Loucy (cell line): ENCODE measurements around the gene FITM1.

Experiments
- EZH2phosphoT487 ChIP-seq: fragments of 200-600 bp; IDR thresholded peaks from 2 replicates; pipeline ENCODE4 v1.6.1; 2018; ENCODE audit warnings: antibody characterized with exemption, mild to moderate bottlenecking, moderate library complexity, borderline replicate concordance
- TF ChIP-seq, protein P1 (sequence below): fragments of 200-600 bp; sonication (generic); conservative IDR thresholded peaks from 2 replicates; pipeline ENCODE4 v1.5.1; 2014; ENCODE audit warnings: mild to moderate bottlenecking, antibody characterized with exemption, low read length

DNA sequence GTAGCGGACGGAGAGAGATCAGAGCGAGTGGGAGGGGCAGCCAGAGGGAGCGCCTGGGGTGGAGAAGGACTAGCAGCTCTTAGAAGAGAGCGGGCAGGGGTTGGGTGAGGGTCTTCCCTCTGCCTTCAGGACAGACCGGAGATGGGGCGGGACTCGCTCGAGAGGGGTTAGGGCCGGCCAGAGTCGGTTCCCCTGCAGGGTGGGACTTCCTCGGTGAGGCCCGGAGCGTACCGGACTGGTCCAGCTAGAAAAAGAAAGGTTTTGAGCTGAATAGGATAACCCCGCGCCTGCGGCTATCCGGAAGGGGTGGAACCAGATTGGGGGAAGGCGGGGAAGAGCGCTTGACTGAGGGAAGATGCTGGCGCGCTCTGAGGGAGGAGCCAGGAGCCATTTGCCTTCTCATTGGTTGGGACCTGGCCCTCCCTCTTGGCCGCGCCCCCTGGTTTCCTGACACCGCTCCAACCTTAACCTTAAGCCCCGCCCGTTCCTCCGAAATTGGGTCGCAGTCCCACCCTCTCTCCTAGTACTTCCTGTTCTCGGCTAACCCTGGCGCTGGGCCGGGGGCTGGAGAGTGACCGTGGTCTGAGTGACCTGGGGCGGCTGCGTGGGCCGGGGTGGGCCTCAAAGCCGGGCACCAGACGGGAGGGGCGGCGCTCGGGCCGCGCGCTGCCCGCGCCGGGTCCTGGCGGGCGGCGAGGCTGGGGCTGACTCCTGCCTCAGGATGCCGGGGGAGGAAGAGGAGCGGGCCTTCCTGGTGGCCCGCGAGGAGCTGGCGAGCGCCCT is 16.7 kb downstream of the FITM1 start, which contains the start of gene RNF31:
- TF ChIP-seq, protein P1, sequence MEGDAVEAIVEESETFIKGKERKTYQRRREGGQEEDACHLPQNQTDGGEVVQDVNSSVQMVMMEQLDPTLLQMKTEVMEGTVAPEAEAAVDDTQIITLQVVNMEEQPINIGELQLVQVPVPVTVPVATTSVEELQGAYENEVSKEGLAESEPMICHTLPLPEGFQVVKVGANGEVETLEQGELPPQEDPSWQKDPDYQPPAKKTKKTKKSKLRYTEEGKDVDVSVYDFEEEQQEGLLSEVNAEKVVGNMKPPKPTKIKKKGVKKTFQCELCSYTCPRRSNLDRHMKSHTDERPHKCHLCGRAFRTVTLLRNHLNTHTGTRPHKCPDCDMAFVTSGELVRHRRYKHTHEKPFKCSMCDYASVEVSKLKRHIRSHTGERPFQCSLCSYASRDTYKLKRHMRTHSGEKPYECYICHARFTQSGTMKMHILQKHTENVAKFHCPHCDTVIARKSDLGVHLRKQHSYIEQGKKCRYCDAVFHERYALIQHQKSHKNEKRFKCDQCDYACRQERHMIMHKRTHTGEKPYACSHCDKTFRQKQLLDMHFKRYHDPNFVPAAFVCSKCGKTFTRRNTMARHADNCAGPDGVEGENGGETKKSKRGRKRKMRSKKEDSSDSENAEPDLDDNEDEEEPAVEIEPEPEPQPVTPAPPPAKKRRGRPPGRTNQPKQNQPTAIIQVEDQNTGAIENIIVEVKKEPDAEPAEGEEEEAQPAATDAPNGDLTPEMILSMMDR = no peak
- TF ChIP-seq EZH2phosphoT487 = no peak
